Motor neuron (in vitro differentiated cells): Measurements from ENCODE around the gene COL23A1. TPM values are rescaled to one million over a fixed set of nuclear protein-coding genes. Genes with fewer than 3 reads are reported as not detected.
A peak's percentile ranks its signal among the peaks of the same experiment; 100 is the strongest.
"Not testable (repeated sequence)": the region's sequence is repeated elsewhere in the genome, so short reads cannot be mapped to it uniquely, and the experiment has no call there.

Experiments used
- ATAC-seq, 8 experiments: fragments of 200-7000 bp; cut with Tn5 transposase; replicated peaks in 6 of 8; 2 replicates each; pipeline ENCODE4 v1.8.0; 2021; ENCODE audit warnings: mild to moderate bottlenecking in 8 of 8, moderate library complexity in 8 of 8
- H3K27ac ChIP-seq, 2 donors: fragments of 250-450 bp; sonication (Bioruptor Pico); 2 replicates each; pipeline ENCODE4 v1.9.0; 2021; ENCODE audit warnings: antibody characterized with exemption in 2 of 2, mild to moderate bottlenecking in 2 of 2, moderate library complexity in 1 of 2
- H3K4me1 ChIP-seq, 2 donors: fragments of 250-450 bp; sonication (Bioruptor Pico); replicated peaks in 1 of 2; 2 replicates each; pipeline ENCODE4 v1.6.1; 2021; ENCODE audit warnings: antibody characterized with exemption in 2 of 2, mild to moderate bottlenecking in 2 of 2, moderate library complexity in 1 of 2
- H3K4me3 ChIP-seq, 5 donors: fragments of 250-450 bp; sonication (Bioruptor Pico); 2 replicates each; pipeline ENCODE4 v1.9.0; 2021; ENCODE audit warnings: antibody characterized with exemption in 5 of 5, mild to moderate bottlenecking in 5 of 5, moderate library complexity in 4 of 5
- WGBS, 10 experiments: fragments of 450-650 bp; shearing (Covaris generic); methylation state at CpG; one replicate each; pipeline ENCODE4 v1.0.0; 2022; 5-methylcytosine and 5-hydroxymethylcytosine counted together
- in situ Hi-C, 9 experiments: fragments of 400-800 bp; cut with MboI; loops; one replicate each; pipeline ENCODE4 v1.15.0; 2021; ENCODE audit warnings: low sequenced_read_pairs in 9 of 9, low pct_unique_long_range_greater_than_20kb in 2 of 9; ENCODE audit not compliant: unreplicated experiment in 9 of 9
- total RNA-seq, 8 experiments: library from RNA; unstranded; fragments of 300-600 nt; gene quantifications; 2 replicates each; pipeline versions ENCODE4 v1.2.3 to v1.2.4, GENCODE V29; 2022

The COL23A1 gene
- total RNA-seq, 8 experiments from 2014 or later, result 0.10 to 10.8 (median 0.20) TPM

GRCh38 chr5:178307267-178308045, 282.7 kb downstream of the COL23A1 start:
- peak in 2 of 8 experiments; percentile 21 to 32 for ATAC-seq
- Histone ChIP-seq H3K4me3 (no peak overlapping the region), H3K4me1 (peaks cover 0 to 4% of the 10 kb centered on the region in 2 donors), H3K27ac (no peak overlapping the region)
- WGBS, 10 experiments, result 38 to 100% (median 78%) methylated on average over 1 to 15 of the region's 30 CpGs; no CpG with 5 or more reads in 4 of the 10 experiments
- in situ Hi-C loops, result no loop called here

- in situ Hi-C loops, result no loop called here
- Histone ChIP-seq H3K27ac (no peak overlapping the region), H3K4me3 (no peak overlapping the region), H3K4me1 (peaks cover 0 to 4% of the 10 kb centered on the region in 2 donors)
- no peak for ATAC-seq
- WGBS, 10 experiments, result 33 to 87% (median 63%) methylated on average over 2 to 5 of the region's 23 CpGs; no CpG with 5 or more reads in 6 of the 10 experiments
Measured at GRCh38 chr5:178306430-178307225, 283.6 kb downstream of the COL23A1 start.

- in situ Hi-C loops, result no loop called here
Measured at GRCh38 chr5:178305801-178306200, 284.4 kb downstream of the COL23A1 start.

GRCh38 chr5:178304761-178305645, 285.2 kb downstream of the COL23A1 start:
- WGBS, 10 experiments, result 15 to 83% (median 57%) methylated on average over 2 to 14 of the region's 17 CpGs; no CpG with 5 or more reads in 3 of the 10 experiments
- ATAC-seq, result no peak
- Histone ChIP-seq H3K4me1 (peaks cover 0 to 4% of the 10 kb centered on the region in 2 donors), H3K4me3 (no peak overlapping the region), H3K27ac (no peak overlapping the region)
- in situ Hi-C loops, result no loop called here

More at GRCh38 chr5:178305801-178306200, 284.4 kb downstream of the COL23A1 start:
- Histone ChIP-seq H3K4me3 (no peak overlapping the region), H3K4me1 (peaks cover 0 to 4% of the 10 kb centered on the region in 2 donors), H3K27ac (no peak overlapping the region)
- 47 to 93% (median 88%) methylated on average over 2 to 7 of the region's 15 CpGs; no CpG with 5 or more reads in 3 of the 10 experiments for WGBS, 10 experiments
- no peak for ATAC-seq

DNA sequence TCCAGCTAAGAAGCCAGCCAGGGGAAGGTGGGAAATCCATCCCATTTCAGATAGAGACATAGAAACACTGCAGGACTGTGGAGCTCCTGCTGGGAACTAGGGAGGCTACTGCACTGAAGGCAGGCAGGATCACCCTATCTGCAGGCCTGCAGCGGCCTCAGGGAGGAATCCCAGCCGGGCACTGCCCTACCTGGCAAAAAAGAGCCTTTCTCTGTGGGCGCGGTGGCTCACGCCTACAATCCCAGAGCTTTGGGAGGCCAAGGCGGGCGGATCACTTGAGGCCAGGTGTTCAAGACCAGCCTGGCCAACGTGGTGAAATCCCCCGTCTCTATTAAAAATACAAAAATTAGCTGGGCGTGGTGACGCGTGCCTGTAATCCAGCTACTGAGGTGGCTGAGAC, 286.2 kb downstream of the COL23A1 start:
- H3K4me1 ChIP-seq, result peaks cover 0 to 4% of the 10 kb centered on the region in 2 donors
- H3K4me3 ChIP-seq, result no peak overlapping the region
- no peak for ATAC-seq
- in situ Hi-C loops, result no loop called here
- WGBS, 10 experiments, result 0 to 100% (median 67%) methylated on average over 1 to 4 of the region's 12 CpGs; no CpG with 5 or more reads in 3 of the 10 experiments
- H3K27ac ChIP-seq, result no peak overlapping the region

DNA sequence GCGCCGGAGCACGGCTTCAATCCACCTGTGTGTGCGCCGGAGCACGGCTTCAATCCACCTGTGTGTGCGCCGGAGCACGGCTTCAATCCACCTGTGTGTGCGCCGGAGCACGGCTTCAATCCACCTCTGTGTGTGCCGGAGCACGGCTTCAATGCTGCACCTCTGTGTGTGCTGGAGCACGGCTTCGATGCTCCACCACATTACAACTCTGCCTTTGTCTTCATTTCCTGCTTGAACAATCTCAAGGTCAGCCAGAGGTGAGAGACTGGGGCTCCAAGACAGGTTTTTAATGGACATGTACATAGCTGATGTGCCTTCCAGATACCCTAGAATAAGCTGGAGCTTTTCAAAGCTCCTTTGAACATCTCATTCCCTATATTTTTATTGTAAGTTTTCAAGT, 287.9 kb downstream of the COL23A1 start:
- H3K4me1 ChIP-seq, in situ Hi-C loops, H3K27ac ChIP-seq, ATAC-seq, H3K4me3 ChIP-seq: not testable (repeated sequence)
- WGBS, 10 experiments, result 40 to 91% (median 65%) methylated on average over 2 to 9 of the region's 16 CpGs; no CpG with 5 or more reads in 6 of the 10 experiments

DNA sequence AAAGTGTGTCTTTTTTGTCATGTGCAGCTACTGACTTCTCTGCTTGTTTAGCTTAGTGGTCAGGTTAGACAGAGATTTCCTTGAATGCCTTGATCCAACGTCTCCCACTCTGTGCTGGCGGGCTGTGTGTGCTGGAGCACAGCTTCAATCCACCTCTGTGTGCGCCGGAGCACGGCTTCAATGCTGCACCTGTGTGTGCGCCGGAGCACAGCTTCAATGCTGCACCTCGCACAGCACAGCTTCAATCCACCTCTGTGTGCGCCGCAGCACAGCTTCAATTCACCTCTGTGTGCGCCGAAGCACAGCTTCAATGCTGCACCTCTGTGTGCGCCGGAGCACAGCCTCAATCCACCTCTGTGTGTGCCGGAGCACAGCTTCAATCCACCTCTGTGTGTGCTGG, 288.6 kb downstream of the COL23A1 start:
- H3K4me3 ChIP-seq, result no peak overlapping the region
- 17 to 94% (median 83%) methylated on average over 1 to 6 of the region's 15 CpGs; no CpG with 5 or more reads in 4 of the 10 experiments for WGBS, 10 experiments
- ATAC-seq, result no peak
- no peaks in the 10 kb centered on the region for H3K4me1 ChIP-seq
- in situ Hi-C loops, result no loop called here
- H3K27ac ChIP-seq, result no peak overlapping the region

DNA sequence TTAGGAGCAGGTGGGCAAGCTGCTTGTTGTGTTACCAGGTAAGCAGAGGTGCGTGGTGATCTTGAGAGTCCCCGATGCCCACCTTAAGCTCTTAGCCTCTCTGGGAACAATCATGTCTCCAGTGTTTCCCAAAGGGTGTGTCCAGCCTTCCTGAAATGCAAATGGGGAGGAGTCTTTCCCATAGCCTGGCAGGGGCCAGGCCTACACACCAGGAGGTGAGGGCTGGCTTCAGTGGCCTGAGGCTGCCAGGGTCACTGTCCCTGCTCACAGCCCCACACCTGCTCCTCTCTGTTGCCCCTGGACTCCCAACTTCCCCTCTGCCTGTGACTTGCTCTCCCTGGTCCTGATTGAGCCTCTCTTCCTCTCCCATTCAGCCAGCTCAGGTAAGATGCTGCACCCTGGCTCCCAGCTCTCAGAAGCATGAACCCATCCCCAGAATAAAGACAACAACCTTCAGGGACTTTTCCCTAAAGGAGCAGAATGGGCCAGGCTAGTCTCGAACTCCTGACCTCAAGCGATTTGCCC, 291.8 kb downstream of the COL23A1 start:
- Histone ChIP-seq H3K4me3 (no peak overlapping the region), H3K27ac (no peak overlapping the region), H3K4me1 (no peaks in the 10 kb centered on the region)
- in situ Hi-C loops, result loop anchor here in 7 of 9 experiments (25.0 kb wide), 2 partner anchors 264 to 289 kb away; partner anchors contain the start of gene COL23A1 (in 4 of the 7)
- 75 to 92% (median 89%) methylated on average over 2 to 4 of the region's 4 CpGs; no CpG with 5 or more reads in 6 of the 10 experiments for WGBS, 10 experiments
- ATAC-seq, result peak in 1 of 8 experiments; percentile 25

GRCh38 chr5:178297751-178298150, 292.4 kb downstream of the COL23A1 start:
- 20 to 71% (median 63%) methylated on average over 1 to 7 of the region's 8 CpGs; no CpG with 5 or more reads in 6 of the 10 experiments for WGBS, 10 experiments
- no peak overlapping the region for H3K4me3 ChIP-seq
- no peak for ATAC-seq
- in situ Hi-C loops, result loop anchor here in 7 of 9 experiments (25.0 kb wide), 2 partner anchors 265 to 290 kb away; partner anchors contain the start of gene COL23A1 (in 4 of the 7)
- H3K4me1 ChIP-seq, result no peaks in the 10 kb centered on the region
- H3K27ac ChIP-seq, result no peak overlapping the region

DNA sequence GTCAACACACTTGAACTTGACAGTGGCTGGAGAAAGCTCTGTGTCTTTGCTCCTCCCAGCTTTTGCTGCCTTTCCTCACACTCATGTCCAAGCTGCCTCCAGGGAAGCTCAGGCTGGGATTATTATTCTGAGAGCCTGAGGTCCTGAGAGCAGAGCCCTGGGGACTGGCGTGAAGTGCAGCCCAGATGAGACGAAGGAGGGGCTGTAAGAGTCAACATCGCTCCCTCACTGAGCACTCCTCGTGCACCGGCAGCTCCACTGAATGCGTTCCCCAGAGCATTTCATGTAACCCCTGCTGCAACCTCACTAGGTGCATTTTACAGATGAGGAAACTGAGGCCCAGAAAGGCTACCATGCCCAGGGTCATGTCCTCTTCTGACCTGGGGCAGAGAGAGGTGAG, 294.1 kb downstream of the COL23A1 start:
- in situ Hi-C loops, result loop anchor here in 7 of 9 experiments (25.0 kb wide), 2 partner anchors 266 to 291 kb away; partner anchors contain the start of gene COL23A1 (in 4 of the 7)
- no peak for ATAC-seq
- no peaks in the 10 kb centered on the region for H3K4me1 ChIP-seq
- H3K4me3 ChIP-seq, result no peak overlapping the region
- no peak overlapping the region for H3K27ac ChIP-seq
- 40 to 100% (median 78%) methylated on average over 1 to 4 of the region's 6 CpGs; no CpG with 5 or more reads in 5 of the 10 experiments for WGBS, 10 experiments

GRCh38 chr5:178295589-178295988, 294.6 kb downstream of the COL23A1 start:
- Histone ChIP-seq H3K4me3 (no peak overlapping the region), H3K4me1 (no peaks in the 10 kb centered on the region), H3K27ac (no peak overlapping the region)
- no peak for ATAC-seq
- in situ Hi-C loops, result loop anchor here in 7 of 9 experiments (25.0 kb wide), 2 partner anchors 267 to 292 kb away; partner anchors contain the start of gene COL23A1 (in 4 of the 7)

- ATAC-seq, result no peak
- 48 to 60% methylated on average over 1 to 2 of the region's 7 CpGs; no CpG with 5 or more reads in 8 of the 10 experiments for WGBS, 10 experiments
- no peak overlapping the region for H3K27ac ChIP-seq
- H3K4me3 ChIP-seq, result no peak overlapping the region
- H3K4me1 ChIP-seq, result peaks cover 0 to 3% of the 10 kb centered on the region in 2 donors
- in situ Hi-C loops, result loop anchor here in 7 of 9 experiments (25.0 kb wide), 2 partner anchors 268 to 293 kb away; partner anchors contain the start of gene COL23A1 (in 4 of the 7)
Measured at GRCh38 chr5:178293815-178294214, 296.4 kb downstream of the COL23A1 start.
